ENCODE measurements around the gene MED12.

MED12 gene

DNA sequence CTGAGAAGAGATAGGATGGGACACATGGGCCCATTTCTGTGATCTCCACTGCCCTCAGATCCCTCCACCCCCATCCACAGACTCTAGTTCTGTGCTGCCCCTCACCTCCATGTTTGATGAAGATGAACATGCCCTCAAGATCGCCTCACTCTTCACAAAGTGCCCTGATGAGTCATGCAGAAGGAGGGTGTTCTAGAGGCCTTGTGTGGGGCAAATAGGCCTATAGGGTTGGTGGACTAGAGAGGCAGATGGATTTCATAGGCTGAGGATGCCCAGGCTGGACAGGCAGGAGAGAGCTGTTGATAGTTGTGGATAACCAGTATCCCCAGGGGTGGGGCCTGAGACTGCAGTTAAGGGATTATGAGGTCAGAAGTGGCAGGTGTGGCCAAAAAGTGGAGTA lies 12.0 kb upstream of the MED12 start, which contains the start of gene CXorf65:
TSS of gene CXorf65 (minus strand) at position 314 of the 400 bp plus-strand sequence. CDS start at position 130, 184 bp downstream.
- no peak for DNase-seq (ENCODE audit: low read depth in 2 of 2)
- TF ChIP-seq, protein P1, sequence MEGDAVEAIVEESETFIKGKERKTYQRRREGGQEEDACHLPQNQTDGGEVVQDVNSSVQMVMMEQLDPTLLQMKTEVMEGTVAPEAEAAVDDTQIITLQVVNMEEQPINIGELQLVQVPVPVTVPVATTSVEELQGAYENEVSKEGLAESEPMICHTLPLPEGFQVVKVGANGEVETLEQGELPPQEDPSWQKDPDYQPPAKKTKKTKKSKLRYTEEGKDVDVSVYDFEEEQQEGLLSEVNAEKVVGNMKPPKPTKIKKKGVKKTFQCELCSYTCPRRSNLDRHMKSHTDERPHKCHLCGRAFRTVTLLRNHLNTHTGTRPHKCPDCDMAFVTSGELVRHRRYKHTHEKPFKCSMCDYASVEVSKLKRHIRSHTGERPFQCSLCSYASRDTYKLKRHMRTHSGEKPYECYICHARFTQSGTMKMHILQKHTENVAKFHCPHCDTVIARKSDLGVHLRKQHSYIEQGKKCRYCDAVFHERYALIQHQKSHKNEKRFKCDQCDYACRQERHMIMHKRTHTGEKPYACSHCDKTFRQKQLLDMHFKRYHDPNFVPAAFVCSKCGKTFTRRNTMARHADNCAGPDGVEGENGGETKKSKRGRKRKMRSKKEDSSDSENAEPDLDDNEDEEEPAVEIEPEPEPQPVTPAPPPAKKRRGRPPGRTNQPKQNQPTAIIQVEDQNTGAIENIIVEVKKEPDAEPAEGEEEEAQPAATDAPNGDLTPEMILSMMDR (IDR thresholded peaks at IDR 0.05; ENCODE audit: low read depth, low read length), result no peak
- no peak within 1 kb of the TSS for H3K4me3 ChIP-seq (replicated peaks in 1 of 2; ENCODE audit: low read depth in 2 of 2, low read length in 2 of 2)

GRCh38 chrX:71107245-71107644 lies 11.2 kb upstream of the MED12 start:
- TF ChIP-seq, protein P1 (IDR thresholded peaks at IDR 0.05; ENCODE audit: low read depth, low read length), result no peak
- H3K4me3 ChIP-seq (replicated peaks in 1 of 2; ENCODE audit: low read depth in 2 of 2, low read length in 2 of 2), result no peak overlapping the region
- DNase-seq (ENCODE audit: low read depth in 2 of 2), result no peak

DNA sequence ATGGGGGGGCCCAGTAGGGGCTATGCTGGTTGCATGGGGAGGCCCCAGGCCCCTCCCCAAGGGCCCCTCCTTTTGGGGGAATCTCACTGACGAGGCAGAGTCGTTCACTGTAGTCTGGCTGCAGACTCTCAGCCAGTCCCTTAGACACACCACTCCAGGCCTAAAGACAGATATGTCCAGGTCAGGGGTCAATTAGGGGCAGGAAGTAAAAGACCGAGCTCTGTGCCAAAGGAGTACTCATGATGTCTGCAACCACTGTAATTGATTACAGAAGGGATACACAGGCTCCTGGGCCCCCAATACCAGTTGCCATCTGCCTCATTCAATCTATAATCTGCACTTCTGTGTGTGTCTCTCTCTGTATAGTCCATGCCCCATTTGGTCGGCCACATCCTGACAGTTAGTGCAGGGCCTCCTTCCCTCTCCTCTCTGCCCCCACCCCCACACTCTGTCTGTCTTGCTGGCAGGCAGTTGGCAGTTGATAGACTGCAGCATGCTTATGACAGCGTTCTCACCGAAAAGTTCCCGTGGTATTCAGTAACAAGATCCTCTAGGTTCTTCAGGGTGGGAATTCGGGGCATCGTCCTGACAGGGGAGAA lies 10.5 kb upstream of the MED12 start:
- no peak overlapping the region for H3K4me3 ChIP-seq (replicated peaks in 1 of 2; ENCODE audit: low read depth in 2 of 2, low read length in 2 of 2)
- TF ChIP-seq, protein P1 (IDR thresholded peaks at IDR 0.05; ENCODE audit: low read depth, low read length), result no peak
- no peak for DNase-seq (ENCODE audit: low read depth in 2 of 2)

- no peak overlapping the region for H3K4me3 ChIP-seq (replicated peaks in 1 of 2; ENCODE audit: low read depth in 2 of 2, low read length in 2 of 2)
- DNase-seq (ENCODE audit: low read depth in 2 of 2), result no peak
Observed at GRCh38 chrX:71109051-71109450, 9.3 kb upstream of the MED12 start.

GRCh38 chrX:71111141-71111843 lies 7.1 kb upstream of the MED12 start, which contains the start of gene IL2RG:
Gene IL2RG (minus strand): TSS chrX:71111577. CDS start chrX:71111539, 38 bp downstream.
- H3K4me3 ChIP-seq (replicated peaks in 1 of 2; ENCODE audit: low read depth in 2 of 2, low read length in 2 of 2), result no peak within 1 kb of the TSS
- TF ChIP-seq, protein P1 (IDR thresholded peaks at IDR 0.05; ENCODE audit: low read depth, low read length), result no peak
- no peak for DNase-seq (ENCODE audit: low read depth in 2 of 2)

More at GRCh38 chrX:71109051-71109450, 9.3 kb upstream of the MED12 start:
- TF ChIP-seq, protein P1 (IDR thresholded peaks at IDR 0.05; ENCODE audit: low read depth, low read length), result no peak

GRCh38 chrX:71111921-71112431 lies 6.4 kb upstream of the MED12 start:
- H3K4me3 ChIP-seq (replicated peaks in 1 of 2; ENCODE audit: low read depth in 2 of 2, low read length in 2 of 2), result no peak overlapping the region
- TF ChIP-seq, protein P1 (IDR thresholded peaks at IDR 0.05; ENCODE audit: low read depth, low read length), result no peak
- DNase-seq (ENCODE audit: low read depth in 2 of 2), result no peak
